GM23338 (cell line): ENCODE results near the gene STX16. TPM values are rescaled to one million over a fixed set of nuclear protein-coding genes. Genes with fewer than 3 reads are reported as not detected.

Experiments
- ATAC-seq: fragments of 200-7000 bp; cut with Tn5 transposase; 3 replicates; pipeline ENCODE4 v1.9.1; 2020
- DNase-seq: peaks from one replicate; pipeline ENCODE4 v3.0.0-alpha.2; 2015; ENCODE audit warnings: low spot score
- H2AFZ ChIP-seq: fragments of 200-600 bp; sonication (generic); 2 replicates; pipeline ENCODE4 v1.8.0; 2016; ENCODE audit warnings: antibody characterized with exemption, mild to moderate bottlenecking, moderate library complexity
- H3F3A ChIP-seq: fragments of 200-600 bp; sonication (generic); replicated peaks from 2 replicates; pipeline ENCODE4 v1.8.0; 2017; ENCODE audit warnings: antibody characterized with exemption, mixed run types, low read depth
- H3K27ac ChIP-seq: fragments of 200-600 bp; sonication (generic); 2 replicates; pipeline ENCODE4 v1.6.1; 2016; ENCODE audit warnings: low read depth
- H3K27me3 ChIP-seq: fragments of 200-600 bp; sonication (generic); 2 replicates; pipeline ENCODE4 v1.8.0; 2016; ENCODE audit warnings: mild to moderate bottlenecking, mixed run types, moderate library complexity; ENCODE audit not compliant: insufficient read depth
- H3K36me3 ChIP-seq: fragments of 200-600 bp; sonication (generic); 2 replicates; pipeline ENCODE4 v1.8.0; 2016; ENCODE audit warnings: mild to moderate bottlenecking; ENCODE audit not compliant: insufficient read depth
- H3K4me1 ChIP-seq: fragments of 200-600 bp; sonication (generic); 2 replicates; pipeline ENCODE4 v1.8.0; 2016; ENCODE audit warnings: mild to moderate bottlenecking, moderate library complexity; ENCODE audit not compliant: insufficient read depth
- H3K4me2 ChIP-seq: fragments of 200-600 bp; sonication (generic); 2 replicates; pipeline ENCODE4 v1.7.1; 2017; ENCODE audit warnings: mixed run types
- H3K4me3 ChIP-seq: fragments of 200-600 bp; sonication (generic); 2 replicates; pipeline ENCODE4 v1.6.1; 2016; ENCODE audit warnings: mixed run types
- H3K79me2 ChIP-seq: fragments of 200-600 bp; sonication (generic); replicated peaks from 2 replicates; pipeline ENCODE4 v1.8.0; 2017; ENCODE audit warnings: mild to moderate bottlenecking; ENCODE audit not compliant: insufficient read depth
- H3K9me2 ChIP-seq: fragments of 200-600 bp; sonication (generic); 2 replicates; pipeline ENCODE4 v1.8.0; 2017; ENCODE audit not compliant: insufficient read depth
- H4K20me1 ChIP-seq: fragments of 200-600 bp; sonication (generic); replicated peaks from 2 replicates; pipeline ENCODE4 v1.8.0; 2017; ENCODE audit warnings: mild to moderate bottlenecking; ENCODE audit not compliant: insufficient read depth
- H3K27ac Mint-ChIP-seq: 2 replicates; pipeline ENCODE4 v1.8.0; 2020; ENCODE audit warnings: inconsistent platforms, mild to moderate bottlenecking, moderate library complexity, mixed read lengths
- H3K27me3 Mint-ChIP-seq: 3 replicates; pipeline ENCODE4 v1.8.0; 2022; ENCODE audit warnings: low read depth, mild to moderate bottlenecking, moderate library complexity, mixed read lengths, inconsistent platforms; ENCODE audit not compliant: insufficient read depth, poor library complexity
- H3K36me3 Mint-ChIP-seq: 3 replicates; pipeline ENCODE4 v1.8.0; 2021; ENCODE audit warnings: low read depth, mild to moderate bottlenecking, inconsistent platforms, moderate library complexity, mixed read lengths
- H3K4me1 Mint-ChIP-seq: 3 replicates; pipeline ENCODE4 v1.8.0; 2020; ENCODE audit warnings: mild to moderate bottlenecking, inconsistent platforms, mixed read lengths
- H3K4me3 Mint-ChIP-seq: 3 replicates; pipeline ENCODE4 v1.8.0; 2021; ENCODE audit warnings: moderate library complexity, mild to moderate bottlenecking, inconsistent platforms, mixed read lengths
- H3K9me3 Mint-ChIP-seq: 3 replicates; pipeline ENCODE4 v1.8.0; 2020; ENCODE audit warnings: moderate library complexity, mild to moderate bottlenecking, inconsistent platforms, mixed read lengths
- CREB1 ChIP-seq: fragments of 250-450 bp; sonication (Bioruptor Pico); IDR thresholded peaks from 2 replicates; pipeline ENCODE4 v1.5.0; 2020; ENCODE audit warnings: low read depth, mild to moderate bottlenecking, moderate library complexity
- EZH2 ChIP-seq: fragments of 200-600 bp; sonication (generic); IDR thresholded peaks from one replicate; pipeline ENCODE4 v1.8.0; 2017; ENCODE audit warnings: antibody characterized with exemption, mild to moderate bottlenecking, low read depth; ENCODE audit not compliant: unreplicated experiment
- JUNB ChIP-seq: IDR thresholded peaks from one replicate; pipeline ENCODE4 v1.6.1; 2016; ENCODE audit warnings: antibody characterized with exemption; ENCODE audit not compliant: unreplicated experiment
- STAT1 ChIP-seq: IDR thresholded peaks from one replicate; pipeline ENCODE4 v1.6.1; 2016; ENCODE audit warnings: antibody characterized with exemption; ENCODE audit not compliant: unreplicated experiment
- ZNF331 ChIP-seq: fragments of 250-450 bp; sonication (Bioruptor Pico); IDR thresholded peaks from 2 replicates; pipeline ENCODE4 v1.5.0; 2020; ENCODE audit warnings: low read depth, mild to moderate bottlenecking, moderate library complexity
- polyA plus RNA-seq: library from polyadenylated mRNA; unstranded; fragments of >200 nt; fragmentation: Nextera tagmentation; extraction: Ambion mirVana; gene quantifications from 2 replicates; pipeline ENCODE4 v1.2.1, GENCODE V29; 2016
- total RNA-seq: library from RNA; depleted of rRNA; stranded (reverse); fragments of >200 nt; shearing (Covaris generic); gene quantifications from 2 replicates; pipeline ENCODE4 v1.2.3, GENCODE V29; 2014
- TF ChIP-seq, protein P1 (sequence below), 2 experiments: fragments of 200-600 bp in 1 of 2; sonication (generic) in 1 of 2; conservative IDR thresholded peaks; 2 replicates each; pipeline versions ENCODE4 v1.5.1 to v1.6.1; 2016 to 2017; ENCODE audit warnings: antibody characterized with exemption in 2 of 2, low read depth in 2 of 2, mild to moderate bottlenecking in 2 of 2, moderate library complexity in 1 of 2
- TF ChIP-seq, protein P2 (sequence below): fragments of 250-450 bp; sonication (Bioruptor Pico); IDR thresholded peaks from 2 replicates; pipeline ENCODE4 v1.5.0; 2020; ENCODE audit warnings: mild to moderate bottlenecking, moderate library complexity
- TF ChIP-seq, protein P3 (sequence below): IDR thresholded peaks from 2 replicates; pipeline ENCODE4 v1.6.1; 2016; ENCODE audit warnings: antibody characterized with exemption

The STX16 gene
- total and polyA plus RNA-seq, 2 experiments from 2014 or later: 31.2 to 70.5 TPM

DNA sequence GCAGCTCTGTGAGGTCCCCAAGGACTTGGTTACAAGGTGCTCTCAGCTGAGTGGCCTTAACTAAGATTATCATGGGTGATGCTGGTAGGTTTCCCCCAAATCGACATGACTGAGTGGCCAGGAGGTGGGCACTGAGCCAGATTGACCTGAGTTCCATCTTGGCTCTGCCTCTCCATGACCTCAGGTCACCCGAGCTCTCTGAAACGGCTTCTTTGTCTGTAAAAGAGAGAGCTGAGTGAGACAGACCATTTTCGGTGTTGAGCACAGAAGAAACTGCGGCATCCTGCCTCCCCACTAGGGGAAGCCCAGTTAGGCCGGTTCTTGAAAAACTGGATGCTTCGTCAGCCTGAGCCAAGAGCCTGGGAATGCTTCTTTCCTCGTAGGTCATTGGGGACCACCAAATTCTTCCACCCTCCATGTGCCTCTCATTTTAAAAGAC, 14.1 kb upstream of the STX16 start:
- Histone ChIP-seq H3K4me1 (no peaks in the 10 kb centered on the region), H2AFZ (peak overlapping the region; percentile 59; the same call in 1 of the 2 replicates), H4K20me1 (no peaks in the 10 kb centered on the region), H3K27me3 (no peaks in the 10 kb centered on the region), H3K36me3 (no peaks in the 10 kb centered on the region), H3K27ac (no peak overlapping the region), H3K4me2 (no peak overlapping the region), H3K4me3 (no peak overlapping the region), H3K9me2 (no peaks in the 10 kb centered on the region), H3K79me2 (no peaks in the 10 kb centered on the region), H3F3A (no peaks in the 10 kb centered on the region)
- no peak for TF ChIP-seq ZNF331
- TF ChIP-seq, protein P1, sequence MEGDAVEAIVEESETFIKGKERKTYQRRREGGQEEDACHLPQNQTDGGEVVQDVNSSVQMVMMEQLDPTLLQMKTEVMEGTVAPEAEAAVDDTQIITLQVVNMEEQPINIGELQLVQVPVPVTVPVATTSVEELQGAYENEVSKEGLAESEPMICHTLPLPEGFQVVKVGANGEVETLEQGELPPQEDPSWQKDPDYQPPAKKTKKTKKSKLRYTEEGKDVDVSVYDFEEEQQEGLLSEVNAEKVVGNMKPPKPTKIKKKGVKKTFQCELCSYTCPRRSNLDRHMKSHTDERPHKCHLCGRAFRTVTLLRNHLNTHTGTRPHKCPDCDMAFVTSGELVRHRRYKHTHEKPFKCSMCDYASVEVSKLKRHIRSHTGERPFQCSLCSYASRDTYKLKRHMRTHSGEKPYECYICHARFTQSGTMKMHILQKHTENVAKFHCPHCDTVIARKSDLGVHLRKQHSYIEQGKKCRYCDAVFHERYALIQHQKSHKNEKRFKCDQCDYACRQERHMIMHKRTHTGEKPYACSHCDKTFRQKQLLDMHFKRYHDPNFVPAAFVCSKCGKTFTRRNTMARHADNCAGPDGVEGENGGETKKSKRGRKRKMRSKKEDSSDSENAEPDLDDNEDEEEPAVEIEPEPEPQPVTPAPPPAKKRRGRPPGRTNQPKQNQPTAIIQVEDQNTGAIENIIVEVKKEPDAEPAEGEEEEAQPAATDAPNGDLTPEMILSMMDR (conservative IDR thresholded peaks at IDR 0.05; ENCODE audit: low read depth in 2 of 2): peak; percentile 42 to 49
- Mint-ChIP-seq H3K4me3 (no peak overlapping the region), H3K27ac (no peak overlapping the region), H3K9me3 (peaks cover 2% of the 10 kb centered on the region; the same call in 1 of the 3 replicates), H3K36me3 (peaks cover 3% of the 10 kb centered on the region; the same call in 1 of the 3 replicates), H3K27me3 (peaks cover 15% of the 10 kb centered on the region), H3K4me1 (peaks cover 5% of the 10 kb centered on the region; the same call in 2 of the 3 replicates)
- peak; percentile 86 for ATAC-seq
- peak; percentile 78 for DNase-seq

DNA sequence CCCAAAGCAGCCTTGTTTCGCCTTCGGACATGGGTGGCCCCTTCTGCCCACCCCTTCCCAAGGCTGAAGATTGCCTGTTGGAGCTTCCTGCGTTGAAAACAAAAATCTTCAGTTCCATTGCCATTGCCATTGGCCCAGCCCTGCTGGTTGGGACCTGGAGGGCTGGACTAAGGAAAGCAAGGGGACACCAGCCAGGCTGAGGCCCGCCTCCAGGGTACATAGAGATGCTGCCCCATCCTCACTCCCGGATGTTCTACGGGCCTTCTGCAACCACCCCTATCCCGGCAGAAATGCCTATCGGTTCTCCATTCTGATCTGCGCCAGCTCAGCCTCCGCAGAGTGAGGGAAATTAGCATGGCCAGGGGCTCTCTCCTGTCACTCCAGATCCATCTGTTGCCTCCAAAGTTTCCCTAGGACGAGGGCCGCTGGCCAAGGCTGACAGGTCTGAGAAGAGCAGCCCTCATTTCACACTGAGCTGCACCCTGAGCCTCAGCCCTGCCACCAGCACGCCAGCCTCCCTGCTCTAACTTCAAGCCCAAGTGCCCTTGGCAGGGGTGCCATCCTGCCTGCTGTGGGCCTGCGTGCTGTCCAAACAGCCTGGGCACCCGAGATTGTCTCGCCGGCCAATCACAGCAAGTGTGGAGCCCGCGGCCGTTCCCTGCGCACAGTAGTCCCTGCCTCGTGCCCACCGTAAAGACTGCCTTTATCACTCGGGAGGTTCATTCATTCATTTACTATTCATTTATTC, 13.4 kb upstream of the STX16 start:
- Histone ChIP-seq H3K9me2 (no peaks in the 10 kb centered on the region), H3K4me2 (no peak overlapping the region), H3K4me1 (no peaks in the 10 kb centered on the region), H3K36me3 (no peaks in the 10 kb centered on the region), H4K20me1 (no peaks in the 10 kb centered on the region), H3K27ac (no peak overlapping the region), H2AFZ (peak overlapping the region; percentile 44; the same call in 1 of the 2 replicates), H3K4me3 (no peak overlapping the region), H3K27me3 (no peaks in the 10 kb centered on the region), H3F3A (no peaks in the 10 kb centered on the region), H3K79me2 (no peaks in the 10 kb centered on the region)
- Mint-ChIP-seq H3K9me3 (peaks cover 2% of the 10 kb centered on the region; the same call in 1 of the 3 replicates), H3K4me3 (no peak overlapping the region; the same call in 2 of the 3 replicates), H3K4me1 (peaks cover 5% of the 10 kb centered on the region; the same call in 2 of the 3 replicates), H3K27me3 (peaks cover 10% of the 10 kb centered on the region), H3K36me3 (peaks cover 6% of the 10 kb centered on the region; the same call in 2 of the 3 replicates), H3K27ac (no peak overlapping the region)
- DNase-seq (no peak), ATAC-seq (peak; percentile 17)
- TF ChIP-seq EZH2: no peak
- TF ChIP-seq, protein P2, sequence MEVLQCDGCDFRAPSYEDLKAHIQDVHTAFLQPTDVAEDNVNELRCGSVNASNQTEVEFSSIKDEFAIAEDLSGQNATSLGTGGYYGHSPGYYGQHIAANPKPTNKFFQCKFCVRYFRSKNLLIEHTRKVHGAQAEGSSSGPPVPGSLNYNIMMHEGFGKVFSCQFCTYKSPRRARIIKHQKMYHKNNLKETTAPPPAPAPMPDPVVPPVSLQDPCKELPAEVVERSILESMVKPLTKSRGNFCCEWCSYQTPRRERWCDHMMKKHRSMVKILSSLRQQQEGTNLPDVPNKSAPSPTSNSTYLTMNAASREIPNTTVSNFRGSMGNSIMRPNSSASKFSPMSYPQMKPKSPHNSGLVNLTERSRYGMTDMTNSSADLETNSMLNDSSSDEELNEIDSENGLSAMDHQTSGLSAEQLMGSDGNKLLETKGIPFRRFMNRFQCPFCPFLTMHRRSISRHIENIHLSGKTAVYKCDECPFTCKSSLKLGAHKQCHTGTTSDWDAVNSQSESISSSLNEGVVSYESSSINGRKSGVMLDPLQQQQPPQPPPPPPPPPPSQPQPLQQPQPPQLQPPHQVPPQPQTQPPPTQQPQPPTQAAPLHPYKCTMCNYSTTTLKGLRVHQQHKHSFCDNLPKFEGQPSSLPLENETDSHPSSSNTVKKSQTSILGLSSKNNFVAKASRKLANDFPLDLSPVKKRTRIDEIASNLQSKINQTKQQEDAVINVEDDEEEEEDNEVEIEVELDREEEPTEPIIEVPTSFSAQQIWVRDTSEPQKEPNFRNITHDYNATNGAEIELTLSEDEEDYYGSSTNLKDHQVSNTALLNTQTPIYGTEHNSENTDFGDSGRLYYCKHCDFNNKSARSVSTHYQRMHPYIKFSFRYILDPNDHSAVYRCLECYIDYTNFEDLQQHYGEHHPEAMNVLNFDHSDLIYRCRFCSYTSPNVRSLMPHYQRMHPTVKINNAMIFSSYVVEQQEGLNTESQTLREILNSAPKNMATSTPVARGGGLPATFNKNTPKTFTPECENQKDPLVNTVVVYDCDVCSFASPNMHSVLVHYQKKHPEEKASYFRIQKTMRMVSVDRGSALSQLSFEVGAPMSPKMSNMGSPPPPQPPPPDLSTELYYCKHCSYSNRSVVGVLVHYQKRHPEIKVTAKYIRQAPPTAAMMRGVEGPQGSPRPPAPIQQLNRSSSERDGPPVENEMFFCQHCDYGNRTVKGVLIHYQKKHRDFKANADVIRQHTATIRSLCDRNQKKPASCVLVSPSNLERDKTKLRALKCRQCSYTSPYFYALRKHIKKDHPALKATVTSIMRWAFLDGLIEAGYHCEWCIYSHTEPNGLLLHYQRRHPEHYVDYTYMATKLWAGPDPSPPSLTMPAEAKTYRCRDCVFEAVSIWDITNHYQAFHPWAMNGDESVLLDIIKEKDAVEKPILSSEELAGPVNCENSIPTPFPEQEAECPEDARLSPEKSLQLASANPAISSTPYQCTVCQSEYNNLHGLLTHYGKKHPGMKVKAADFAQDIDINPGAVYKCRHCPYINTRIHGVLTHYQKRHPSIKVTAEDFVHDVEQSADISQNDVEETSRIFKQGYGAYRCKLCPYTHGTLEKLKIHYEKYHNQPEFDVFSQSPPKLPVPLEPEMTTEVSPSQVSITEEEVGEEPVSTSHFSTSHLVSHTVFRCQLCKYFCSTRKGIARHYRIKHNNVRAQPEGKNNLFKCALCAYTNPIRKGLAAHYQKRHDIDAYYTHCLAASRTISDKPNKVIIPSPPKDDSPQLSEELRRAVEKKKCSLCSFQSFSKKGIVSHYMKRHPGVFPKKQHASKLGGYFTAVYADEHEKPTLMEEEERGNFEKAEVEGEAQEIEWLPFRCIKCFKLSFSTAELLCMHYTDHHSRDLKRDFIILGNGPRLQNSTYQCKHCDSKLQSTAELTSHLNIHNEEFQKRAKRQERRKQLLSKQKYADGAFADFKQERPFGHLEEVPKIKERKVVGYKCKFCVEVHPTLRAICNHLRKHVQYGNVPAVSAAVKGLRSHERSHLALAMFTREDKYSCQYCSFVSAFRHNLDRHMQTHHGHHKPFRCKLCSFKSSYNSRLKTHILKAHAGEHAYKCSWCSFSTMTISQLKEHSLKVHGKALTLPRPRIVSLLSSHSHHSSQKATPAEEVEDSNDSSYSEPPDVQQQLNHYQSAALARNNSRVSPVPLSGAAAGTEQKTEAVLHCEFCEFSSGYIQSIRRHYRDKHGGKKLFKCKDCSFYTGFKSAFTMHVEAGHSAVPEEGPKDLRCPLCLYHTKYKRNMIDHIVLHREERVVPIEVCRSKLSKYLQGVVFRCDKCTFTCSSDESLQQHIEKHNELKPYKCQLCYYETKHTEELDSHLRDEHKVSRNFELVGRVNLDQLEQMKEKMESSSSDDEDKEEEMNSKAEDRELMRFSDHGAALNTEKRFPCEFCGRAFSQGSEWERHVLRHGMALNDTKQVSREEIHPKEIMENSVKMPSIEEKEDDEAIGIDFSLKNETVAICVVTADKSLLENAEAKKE (CRISPR knock-in tag): no peak
- TF ChIP-seq STAT1: no peak
- TF ChIP-seq, protein P3, sequence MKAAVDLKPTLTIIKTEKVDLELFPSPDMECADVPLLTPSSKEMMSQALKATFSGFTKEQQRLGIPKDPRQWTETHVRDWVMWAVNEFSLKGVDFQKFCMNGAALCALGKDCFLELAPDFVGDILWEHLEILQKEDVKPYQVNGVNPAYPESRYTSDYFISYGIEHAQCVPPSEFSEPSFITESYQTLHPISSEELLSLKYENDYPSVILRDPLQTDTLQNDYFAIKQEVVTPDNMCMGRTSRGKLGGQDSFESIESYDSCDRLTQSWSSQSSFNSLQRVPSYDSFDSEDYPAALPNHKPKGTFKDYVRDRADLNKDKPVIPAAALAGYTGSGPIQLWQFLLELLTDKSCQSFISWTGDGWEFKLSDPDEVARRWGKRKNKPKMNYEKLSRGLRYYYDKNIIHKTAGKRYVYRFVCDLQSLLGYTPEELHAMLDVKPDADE: no peak
- no peak for TF ChIP-seq JUNB
- no peak for TF ChIP-seq CREB1 (CRISPR knock-in tag)
- TF ChIP-seq, protein P1 (conservative IDR thresholded peaks at IDR 0.05; ENCODE audit: low read depth in 2 of 2): no peak
